T-helper 9 cell (primary cell): ENCODE results near the gene INSC.

Source experiments
- DNase-seq: peaks from one replicate; pipeline ENCODE4 v3.0.0-alpha.2; 2020

The INSC gene

DNA sequence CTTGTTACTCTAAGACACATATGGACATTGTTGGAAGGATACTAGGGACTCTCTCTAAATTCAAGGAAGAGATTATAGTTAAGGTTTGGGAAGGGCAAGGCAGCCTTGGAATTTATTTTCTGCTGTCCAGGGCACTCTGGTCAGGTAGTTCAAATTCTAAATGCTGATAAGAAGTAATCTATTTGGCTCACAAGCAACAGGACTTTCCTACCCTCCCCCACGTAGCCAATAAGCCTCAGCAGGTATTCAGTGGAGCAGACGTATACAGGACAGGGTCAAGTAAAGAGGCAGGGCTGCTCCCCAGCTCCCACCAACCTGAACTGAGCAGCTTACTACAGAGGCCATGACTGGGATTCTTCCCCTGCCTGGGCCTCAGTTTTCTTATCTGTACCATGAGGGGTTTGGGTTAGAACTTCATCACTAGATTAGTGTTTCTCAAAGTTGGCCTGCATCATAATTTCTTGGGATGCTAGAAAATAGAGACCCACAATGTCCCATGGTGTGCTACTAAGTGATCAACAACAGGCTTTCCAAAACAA, 6.1 kb upstream of the INSC start:
- DNase-seq = no peak

DNA sequence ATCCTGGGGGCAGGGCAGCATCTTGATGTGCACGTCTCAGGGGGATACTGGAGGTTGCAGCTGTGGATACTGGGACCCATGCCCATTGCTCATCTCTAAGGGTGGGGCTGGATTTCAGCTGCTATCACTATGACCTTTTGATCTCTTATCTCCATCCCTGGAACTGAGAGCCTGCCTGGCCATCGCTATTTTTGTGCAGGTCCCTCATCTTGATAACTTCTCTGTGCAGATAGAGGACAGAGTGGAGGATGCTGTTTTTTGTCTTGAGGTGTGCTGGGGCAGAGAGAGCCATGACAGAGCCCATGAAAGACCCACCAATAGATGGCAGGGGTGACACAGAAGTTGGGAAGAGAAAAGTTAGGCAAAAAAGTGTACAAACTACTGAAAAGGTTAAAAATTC, 5.1 kb upstream of the INSC start:
- DNase-seq = no peak

GRCh38 chr11:15111215-15111614, 3.5 kb upstream of the INSC start:
- DNase-seq = no peak

DNA sequence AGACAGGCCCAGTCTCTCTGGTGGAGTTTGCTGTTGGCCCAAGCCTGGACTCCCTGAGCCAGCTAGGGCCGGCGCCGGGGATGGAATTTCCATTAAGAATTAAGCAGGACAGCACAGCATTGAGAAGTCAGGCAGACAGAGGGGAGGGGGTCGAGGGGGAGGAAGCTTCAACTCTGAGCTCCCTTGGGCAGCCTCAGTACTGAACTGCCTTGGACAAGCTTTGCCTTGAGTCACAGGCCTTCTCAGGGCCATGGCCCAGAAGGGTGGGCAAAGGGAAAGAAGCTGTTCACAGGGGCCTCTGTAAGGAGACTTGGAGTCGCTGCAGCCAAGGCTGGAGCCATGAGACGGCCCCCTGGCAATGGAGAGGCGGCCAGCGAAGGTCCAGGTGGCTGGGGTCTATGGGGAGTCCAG, 2.6 kb upstream of the INSC start:
- DNase-seq = no peak

GRCh38 chr11:15113381-15113780, 1.3 kb upstream of the INSC start:
- DNase-seq = no peak

DNA sequence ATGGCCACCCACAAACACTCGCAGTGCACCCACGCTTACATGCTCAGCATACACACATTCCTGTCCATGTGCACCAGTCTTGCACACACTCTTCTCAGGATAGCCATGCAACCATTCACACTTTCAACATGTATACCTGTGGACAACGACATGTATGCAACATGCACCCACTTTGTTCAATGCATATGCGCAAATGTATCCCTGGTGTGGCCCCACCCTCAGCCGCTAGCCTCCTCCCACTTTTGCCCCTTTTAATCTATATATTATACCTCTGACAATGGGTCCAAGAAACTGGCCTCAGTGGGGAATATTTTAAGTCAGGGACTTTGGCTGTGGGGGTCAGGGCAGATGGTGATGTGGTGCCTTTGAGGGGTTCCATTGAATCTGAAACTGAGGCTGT, 963 bp downstream of the INSC start:
- DNase-seq = no peak

GRCh38 chr11:15117751-15118150, 3.0 kb downstream of the INSC start:
- DNase-seq = no peak

- no peak for DNase-seq
These were observed 3.7 kb downstream of the INSC start for GRCh38 chr11:15118431-15118830.

- DNase-seq = no peak
These were observed 4.6 kb downstream of the INSC start for GRCh38 chr11:15119352-15119751.

DNA sequence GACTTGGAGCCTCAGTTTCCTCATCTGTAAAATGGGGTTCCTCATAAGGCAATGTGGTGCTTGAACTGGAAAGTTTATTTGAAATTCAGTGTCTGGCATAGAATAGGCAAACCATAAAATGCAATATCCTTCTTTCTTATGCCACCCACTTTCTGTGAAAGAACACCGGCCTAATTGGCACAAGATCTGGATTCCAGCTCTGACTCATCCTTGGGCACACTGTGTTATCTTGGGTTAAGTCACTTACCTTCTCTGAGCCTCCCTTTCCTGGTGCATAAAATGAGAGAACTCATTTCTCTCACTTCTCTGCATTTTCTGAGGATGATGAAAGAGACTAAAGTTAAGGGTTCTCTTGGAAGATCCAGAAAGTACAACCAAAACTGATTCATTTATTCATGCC, 5.1 kb downstream of the INSC start:
- no peak for DNase-seq

- DNase-seq = no peak
These were observed 9.1 kb downstream of the INSC start for GRCh38 chr11:15123849-15124248.

DNA sequence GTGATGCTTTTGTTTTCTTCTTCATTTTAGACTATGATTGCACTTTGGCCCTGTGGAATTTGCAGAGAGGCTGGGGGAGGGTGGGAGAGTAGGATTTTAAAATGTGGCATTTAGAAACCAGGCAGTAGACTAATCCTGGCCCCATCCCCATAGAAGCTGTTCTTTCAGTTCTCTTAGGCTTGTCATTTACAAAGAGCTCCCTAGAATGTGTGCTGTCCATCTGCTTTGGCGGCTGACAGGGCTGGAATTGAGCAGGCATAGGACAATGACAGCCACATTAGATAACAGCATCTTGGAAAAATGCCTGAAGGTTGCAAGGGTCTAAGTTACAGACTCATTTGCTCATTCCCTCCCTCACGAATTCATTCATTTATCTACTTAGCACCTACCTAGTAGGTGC, 9.8 kb downstream of the INSC start:
- no peak for DNase-seq

DNA sequence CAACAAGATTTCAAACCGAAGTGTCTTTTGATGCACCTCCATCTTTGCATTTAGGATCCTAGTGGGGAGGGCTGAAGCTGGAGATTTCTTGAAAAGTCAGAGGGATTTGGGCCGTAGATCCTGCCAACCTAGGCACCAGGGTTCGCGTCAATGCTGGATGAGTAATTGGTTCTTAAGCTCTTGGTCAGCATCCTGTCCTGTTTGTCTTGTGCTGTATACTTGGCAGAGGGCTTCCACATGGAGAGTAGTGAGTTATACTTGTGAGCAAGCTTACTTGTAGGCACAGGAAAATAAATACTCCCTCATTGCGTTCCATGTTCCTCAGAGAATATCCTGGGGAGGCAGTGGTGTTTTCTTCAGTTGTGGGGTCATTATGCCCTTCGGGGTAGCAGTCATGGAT, 12.6 kb downstream of the INSC start:
- DNase-seq = no peak

GRCh38 chr11:15128621-15129020, 13.9 kb downstream of the INSC start:
- DNase-seq = no peak

DNA sequence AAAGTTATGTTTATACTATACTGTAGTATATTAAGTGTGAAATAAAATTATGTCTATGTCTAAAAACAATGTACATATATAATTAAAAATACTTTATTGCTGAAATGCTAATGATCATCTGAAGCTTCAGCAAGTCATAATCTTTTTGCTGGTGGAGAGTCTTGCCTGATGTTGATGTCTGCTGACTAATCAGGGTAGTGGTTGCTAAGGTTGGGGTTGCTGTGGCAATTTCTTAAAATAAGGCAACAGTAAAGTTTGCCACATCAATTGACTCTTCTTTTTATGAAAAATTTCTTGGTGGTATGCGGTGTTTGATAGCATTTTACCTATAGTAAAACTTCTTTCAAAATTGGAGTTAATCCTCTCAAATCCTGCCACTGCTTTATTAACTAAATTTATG, 21.4 kb downstream of the INSC start:
- DNase-seq = no peak

DNA sequence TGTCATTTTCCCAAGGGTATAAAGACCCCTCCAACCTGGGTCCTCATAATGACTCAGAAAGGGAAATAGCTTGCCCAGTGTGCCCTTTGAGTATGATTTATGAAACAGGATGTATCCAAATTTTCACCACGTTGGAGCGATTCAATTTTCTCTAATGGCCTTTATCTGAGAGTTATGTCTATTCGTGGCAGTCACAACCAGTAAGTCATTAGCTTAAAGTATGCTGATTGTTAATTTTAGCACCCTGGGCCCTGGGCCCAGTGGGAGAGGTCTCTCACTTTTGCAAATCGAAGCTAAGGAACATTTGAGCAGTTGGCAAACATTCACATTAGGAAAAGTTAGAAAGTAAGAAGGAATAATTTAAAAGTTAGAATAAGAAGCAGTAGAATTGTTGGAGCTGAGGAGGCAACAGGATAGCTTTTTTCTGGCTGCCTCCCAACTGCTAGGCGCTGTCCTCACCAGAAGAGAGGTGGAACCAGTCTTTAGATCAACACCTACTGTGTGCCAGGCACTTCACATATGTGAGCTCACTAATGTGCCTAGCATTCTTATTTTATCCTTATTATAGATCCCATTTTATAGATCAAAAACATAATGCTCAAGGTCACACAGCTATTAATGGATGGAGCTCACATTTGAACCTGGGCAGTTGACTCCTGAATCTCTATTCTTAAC, 24.5 kb downstream of the INSC start:
- DNase-seq = no peak

GRCh38 chr11:15139958-15140659, 25.4 kb downstream of the INSC start:
- no peak for DNase-seq

- no peak for DNase-seq
These were observed 26.7 kb downstream of the INSC start for GRCh38 chr11:15141381-15141780.

GRCh38 chr11:15142838-15143237, 28.1 kb downstream of the INSC start:
- no peak for DNase-seq

- DNase-seq = no peak
These were observed 29.1 kb downstream of the INSC start for GRCh38 chr11:15143855-15144254.

DNA sequence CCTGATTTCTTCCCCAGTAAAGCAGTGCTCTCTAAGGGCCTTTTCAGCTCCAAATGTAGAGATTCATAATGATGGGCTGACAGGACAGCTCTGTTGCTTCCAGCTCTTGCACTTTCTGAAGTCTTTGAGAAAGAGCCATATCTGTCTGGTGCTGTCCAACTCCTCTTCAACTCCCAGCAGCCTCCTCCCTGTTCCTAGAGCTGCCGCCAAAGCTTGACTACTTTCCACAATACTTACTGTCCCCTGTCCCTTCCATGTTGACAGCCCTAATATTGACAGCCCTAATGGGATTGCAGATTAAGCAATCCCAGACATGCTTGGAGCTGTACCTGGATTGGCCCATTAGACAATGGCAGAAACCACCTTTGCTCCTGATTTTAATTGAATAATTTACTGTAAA, 29.6 kb downstream of the INSC start:
- DNase-seq = no peak

DNA sequence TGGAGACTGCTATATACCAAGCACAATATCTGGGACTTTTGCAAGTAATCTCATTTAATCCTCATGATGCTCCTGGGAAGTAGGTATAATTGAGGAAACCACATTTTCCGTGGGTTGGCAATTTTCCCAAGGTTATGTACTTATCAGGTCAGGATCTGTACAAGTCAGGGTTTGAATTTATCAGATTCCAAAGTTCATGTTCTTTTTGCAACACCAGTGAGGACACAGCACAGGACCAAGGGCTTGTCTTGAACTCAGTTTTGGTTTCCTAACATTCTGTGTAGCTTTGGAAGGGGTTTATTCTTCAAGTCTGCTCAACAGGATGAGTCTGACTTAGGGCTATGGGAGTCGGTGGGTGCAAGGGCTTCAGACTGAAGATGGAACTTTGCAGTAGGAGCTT, 30.4 kb downstream of the INSC start:
- DNase-seq = no peak

DNA sequence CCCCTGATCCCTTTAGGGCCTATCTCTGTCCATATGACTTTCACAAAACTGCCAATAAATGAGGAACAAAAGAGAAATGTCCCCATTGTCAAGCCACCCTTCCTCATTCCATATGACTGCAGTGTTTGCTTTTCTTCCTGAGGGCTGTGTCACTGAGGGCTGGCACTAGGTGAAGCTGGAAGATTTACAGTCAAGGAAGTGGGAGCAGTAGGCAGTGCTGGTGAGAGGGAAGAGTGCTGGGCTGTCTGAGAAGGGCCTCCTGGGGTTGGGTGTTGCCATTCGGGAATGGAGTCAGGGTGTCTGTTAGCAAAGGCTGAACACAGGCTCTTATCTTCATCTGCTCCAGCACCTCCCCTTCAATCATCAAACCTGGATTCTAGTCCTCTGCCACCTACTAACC, 30.9 kb downstream of the INSC start:
- no peak for DNase-seq

DNA sequence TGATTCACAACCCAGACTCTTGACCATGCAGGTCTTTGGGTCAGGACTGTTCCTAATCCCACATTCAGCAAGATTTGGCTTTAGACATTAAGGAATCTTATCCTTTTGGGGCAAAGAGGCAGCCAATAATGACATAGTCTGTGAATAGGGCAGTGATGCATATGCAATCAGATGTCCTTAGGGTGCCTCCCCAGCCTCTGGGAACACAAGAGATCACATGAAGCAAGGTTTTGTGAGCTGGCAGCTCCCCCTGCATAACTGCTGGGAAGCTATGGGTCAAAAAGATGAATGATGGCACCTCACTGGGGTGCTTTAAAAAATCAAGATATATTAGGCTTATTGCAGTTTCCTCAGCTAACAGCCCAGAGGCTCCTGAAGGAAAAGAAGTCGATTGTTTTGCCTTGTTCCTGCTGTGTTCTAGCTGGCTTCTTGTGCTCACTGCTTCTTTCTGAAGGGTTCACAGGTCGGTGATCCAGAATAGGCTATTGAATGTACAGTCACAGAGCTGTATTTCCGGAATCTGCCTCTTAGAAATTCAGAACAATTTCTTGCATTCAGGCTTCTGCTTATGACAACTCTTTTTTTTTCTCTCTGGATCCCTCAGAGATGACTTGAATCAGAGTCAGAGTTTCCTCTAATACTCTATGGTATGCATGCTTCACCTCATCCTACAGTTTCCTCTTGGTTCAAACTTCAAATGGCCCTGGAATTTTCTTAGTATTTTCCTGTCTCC, 31.7 kb downstream of the INSC start:
- no peak for DNase-seq
